Activated naive CD4-positive, alpha-beta T cell (primary cell): ENCODE data around the gene CHI3L1.
A peak's percentile ranks its signal among the peaks of the same experiment; 100 is the strongest.
"Not testable (repeated sequence)": the region's sequence is repeated elsewhere in the genome, so short reads cannot be mapped to it uniquely, and the experiment has no call there.

Experiments
- DNase-seq, 4 experiments: peaks; one replicate each; lab custom pipeline; 2025; lab: John Stamatoyannopoulos, UW

Gene CHI3L1

GRCh38 chr1:203186446-203187303 lies at the start of gene CHI3L1:
TSS of gene CHI3L1 (minus strand) at chr1:203186704. CDS start at chr1:203186623, 81 bp downstream.
- no peak for DNase-seq

DNA sequence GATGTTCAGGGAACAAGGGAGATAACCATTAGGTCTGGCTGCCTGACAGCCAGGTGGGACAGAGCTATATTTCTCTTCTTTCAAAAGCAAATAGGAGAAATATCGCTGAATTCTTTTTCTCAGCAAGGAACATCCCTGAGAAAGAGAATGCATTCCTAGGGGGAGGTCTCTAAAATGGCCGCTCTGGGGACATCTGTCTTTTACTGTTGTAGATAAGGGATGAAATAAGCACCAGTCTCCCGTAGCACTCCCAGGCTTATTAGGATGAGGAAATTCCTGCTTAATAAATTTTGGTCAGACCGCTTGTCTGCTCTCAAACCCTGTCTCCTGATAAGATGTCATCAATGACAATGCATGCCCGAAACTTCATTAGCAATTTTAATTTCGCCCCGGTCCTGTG lies 48.4 kb upstream of the CHI3L1 start:
- not testable (repeated sequence) for DNase-seq

- DNase-seq, result no peak
Observed at GRCh38 chr1:203229471-203230135, 43.1 kb upstream of the CHI3L1 start, which contains the start of gene CHIT1. TSS of gene CHIT1 (minus strand) at chr1:203229673. CDS start at chr1:203229636, 37 bp downstream.

DNA sequence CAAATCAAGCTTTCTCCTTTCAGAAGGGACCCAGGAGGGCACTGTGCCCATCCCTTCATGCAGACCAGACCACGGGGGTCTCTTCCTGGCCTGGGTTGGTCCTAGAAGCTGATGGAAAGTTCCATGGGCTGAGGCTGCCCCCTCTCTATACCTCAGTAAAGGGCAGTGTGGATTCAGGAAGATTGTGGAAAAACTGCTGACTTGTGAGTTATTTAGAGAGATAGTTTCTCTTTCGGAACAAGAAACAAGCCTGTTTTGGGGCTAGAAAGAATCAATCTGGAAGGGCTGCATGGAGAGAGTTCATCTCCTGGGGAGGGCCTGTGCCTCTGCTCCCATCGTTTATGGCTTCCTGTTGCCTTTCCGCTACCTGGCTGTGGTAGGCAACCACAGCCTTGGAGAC lies 42.2 kb upstream of the CHI3L1 start:
- DNase-seq, result no peak

DNA sequence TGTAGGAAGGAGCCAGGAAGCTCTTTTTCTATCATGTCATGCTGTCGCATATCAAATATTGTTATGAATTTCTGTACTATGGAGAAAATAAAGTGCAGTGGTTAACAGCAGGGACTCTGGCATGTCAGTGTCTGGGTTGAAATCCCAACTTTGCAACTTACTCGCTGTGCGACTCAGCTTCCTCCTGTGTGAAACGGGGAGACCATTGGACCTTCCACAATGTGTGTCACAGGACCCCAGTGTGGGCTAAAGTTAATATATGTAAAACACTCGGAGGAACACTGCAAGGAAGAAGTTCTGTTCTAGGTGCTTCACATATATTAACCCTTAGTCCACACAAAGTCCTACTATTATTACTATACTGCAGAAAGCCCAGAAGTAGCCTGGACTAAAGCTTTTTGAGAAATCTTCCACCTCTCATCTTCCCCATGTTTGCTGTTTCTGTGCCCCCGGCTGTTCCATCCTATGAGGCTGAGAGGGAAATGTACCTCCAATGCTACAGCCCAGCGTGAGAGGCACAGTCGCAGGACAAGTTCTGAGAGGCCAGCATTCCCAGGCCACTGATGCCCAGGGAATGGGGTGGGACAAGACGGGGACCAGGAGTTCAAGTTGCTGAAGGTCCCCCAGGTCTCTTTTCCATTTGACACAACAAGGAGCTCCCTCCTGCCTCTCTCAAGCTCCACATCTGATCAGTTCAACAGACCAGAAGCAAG lies 41.0 kb upstream of the CHI3L1 start:
- DNase-seq, result no peak

DNA sequence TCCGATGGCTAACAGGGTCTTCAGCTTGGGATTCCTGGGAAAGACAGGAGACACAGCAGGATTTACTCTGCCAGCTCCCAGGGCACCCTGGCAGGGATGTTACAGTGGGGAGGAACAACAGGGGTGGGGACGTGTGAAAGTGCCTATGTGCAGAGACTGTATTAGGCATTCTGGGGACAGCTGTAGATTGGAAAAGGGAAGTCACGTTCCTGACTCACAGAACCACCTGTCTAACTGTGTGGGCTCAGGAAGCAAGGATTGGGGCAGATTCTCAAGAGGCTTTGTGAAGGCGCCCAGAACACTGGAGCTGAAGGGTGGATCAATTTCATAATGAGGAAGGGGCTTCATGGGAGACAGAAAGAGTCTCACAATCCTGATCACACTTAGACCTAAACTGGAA lies 38.6 kb upstream of the CHI3L1 start:
- no peak for DNase-seq

- DNase-seq, result no peak
Observed at GRCh38 chr1:203223012-203223775, 36.7 kb upstream of the CHI3L1 start.

GRCh38 chr1:203219934-203220333 lies 33.4 kb upstream of the CHI3L1 start:
- DNase-seq, result no peak

DNA sequence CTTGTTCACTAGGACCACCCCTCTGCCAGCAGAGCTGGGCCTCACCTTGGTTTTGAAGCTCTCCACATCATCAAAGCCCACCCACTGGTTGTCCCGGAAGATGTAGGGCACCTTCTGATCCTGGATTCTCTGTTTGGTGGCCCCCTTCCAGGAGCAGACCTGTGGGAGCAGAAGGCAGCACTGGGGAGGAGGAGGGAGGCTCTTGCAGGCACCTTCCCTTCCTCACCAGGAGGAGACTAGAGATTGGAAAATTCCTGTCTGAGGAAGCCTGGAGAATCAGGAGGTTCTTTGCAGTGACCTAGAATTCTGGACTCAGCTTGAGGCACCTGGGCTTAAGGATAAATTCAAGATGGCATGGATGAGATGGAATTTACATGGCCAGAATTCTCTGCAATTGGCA lies 32.7 kb upstream of the CHI3L1 start:
- no peak for DNase-seq

- DNase-seq, result no peak
Observed at GRCh38 chr1:203217668-203218067, 31.2 kb upstream of the CHI3L1 start.

- no peak for DNase-seq
Observed at GRCh38 chr1:203217139-203217655, 30.7 kb upstream of the CHI3L1 start.

DNA sequence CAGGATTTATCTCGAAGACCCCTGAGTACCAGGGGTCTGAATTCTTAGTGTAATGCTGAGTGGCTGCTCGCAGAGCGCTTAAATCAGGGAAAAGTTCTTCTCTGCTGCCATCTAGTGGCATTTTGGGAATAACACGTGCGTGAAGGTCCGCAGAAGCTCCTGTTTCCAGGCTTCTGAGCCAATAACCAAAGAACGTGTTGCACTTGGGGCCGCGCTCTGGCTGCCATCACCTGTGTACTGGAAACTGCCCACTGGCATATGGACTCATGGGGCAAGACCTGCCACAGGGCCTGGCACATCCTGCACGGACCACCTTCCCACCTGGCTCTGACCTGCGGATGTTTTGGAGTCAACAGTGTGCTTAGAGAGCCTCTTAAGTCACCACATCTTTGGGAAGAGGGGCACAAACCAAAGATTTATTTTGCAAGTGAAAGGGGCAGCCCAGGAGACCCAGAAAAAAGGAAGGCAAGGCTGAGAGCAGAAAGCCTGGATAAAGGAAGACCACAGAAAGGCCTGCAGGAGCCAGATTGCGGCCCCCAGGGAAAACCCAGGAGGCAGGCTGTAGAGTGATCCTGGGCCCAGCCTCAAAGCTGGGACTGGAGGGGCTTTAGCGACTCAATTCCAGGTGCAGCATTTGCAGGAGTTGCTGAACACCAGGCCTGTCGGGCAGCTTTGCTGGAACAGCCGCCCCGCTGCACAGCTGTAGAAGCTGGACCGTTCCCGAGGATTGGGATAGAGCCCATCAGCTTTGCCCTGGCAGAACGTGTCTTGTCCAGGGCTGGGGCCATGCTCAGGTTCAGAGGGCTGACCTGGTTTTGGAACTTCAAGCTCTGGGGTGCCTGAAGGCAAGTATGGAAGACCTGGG lies 30.0 kb upstream of the CHI3L1 start:
- peak in 3 of 4 experiments; percentile 7 to 14 (median 8) for DNase-seq

GRCh38 chr1:203215573-203215972 lies 29.1 kb upstream of the CHI3L1 start:
- DNase-seq, result no peak

- DNase-seq, result no peak
Observed at GRCh38 chr1:203214871-203215270, 28.4 kb upstream of the CHI3L1 start.

DNA sequence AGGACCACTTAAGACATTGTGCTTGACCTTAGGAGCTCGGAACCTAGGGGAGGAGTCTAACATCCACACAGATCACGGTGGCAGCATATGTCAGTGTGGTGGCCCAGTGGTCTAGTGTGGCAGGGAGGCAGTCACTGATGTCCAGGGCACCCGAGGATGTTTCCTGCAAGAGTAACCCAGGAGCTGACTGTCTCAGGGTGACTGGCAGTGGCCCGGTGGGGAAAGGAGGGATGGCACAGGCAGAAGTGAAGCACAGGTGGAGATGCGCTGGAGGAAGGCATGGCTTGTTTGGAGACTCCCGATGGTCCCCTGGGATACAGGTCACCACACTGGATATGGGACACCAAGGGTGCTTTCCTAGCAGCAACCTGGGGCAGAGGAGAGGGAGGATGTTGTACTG lies 26.6 kb upstream of the CHI3L1 start:
- no peak for DNase-seq

DNA sequence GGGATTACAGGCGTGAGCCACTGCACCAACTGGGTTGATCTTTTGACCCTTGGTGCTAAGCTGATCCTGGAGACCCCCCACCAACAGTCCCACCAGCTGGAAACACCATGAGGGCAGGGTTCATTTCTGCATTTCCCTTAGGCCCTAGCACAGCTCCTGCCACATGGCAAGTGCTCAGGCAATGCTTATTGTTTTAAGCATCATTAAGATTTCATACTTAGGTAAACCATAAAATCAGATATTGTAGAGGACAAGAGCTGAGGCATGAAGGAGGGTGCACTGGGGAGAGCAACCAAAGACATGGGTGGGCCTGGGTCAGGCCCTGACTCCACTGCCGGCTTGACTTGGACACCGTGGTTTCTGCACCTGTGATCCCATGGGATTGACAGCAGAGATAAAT lies 25.3 kb upstream of the CHI3L1 start:
- no peak for DNase-seq

DNA sequence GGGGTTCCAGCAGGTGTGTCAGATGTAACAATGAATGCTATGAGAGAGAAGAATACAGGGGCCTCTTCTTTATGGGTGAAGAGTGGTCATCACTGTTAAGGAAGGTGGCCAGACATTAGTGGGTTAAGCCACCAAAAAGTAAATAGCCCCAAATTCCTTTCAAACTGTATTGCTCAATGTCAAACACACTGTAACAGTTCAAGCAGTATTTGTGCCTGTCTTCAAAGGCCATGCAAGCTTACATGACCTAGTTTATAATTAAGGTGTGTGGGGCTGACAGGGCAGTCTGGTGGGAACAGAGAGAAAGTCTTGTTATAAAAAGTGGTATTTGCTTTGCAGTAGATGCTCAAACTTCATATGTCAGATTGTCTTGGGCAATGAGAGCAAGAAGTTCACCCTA lies 24.5 kb upstream of the CHI3L1 start:
- DNase-seq, result no peak

GRCh38 chr1:203210350-203210749 lies 23.8 kb upstream of the CHI3L1 start:
- no peak for DNase-seq

- DNase-seq, result no peak
Observed at GRCh38 chr1:203208181-203208580, 21.7 kb upstream of the CHI3L1 start.

DNA sequence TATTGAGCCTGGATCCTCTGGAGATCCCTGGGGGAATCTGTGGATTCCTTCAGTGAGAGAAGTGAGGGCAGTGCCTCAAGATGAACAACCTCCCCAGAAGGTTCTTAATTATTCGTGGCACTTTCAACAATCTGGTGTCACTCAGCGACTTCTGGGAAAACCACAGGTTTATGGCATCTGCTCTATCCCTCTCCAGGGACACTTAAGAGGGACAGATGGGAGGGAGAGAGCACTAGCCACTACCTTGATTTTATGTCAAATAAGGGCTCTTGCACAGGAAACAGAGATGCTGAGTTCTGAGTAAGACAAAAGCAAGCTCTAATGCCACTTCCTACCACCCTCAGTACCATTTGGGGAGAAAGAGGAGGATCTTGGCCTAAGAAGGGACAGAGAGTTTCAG lies 21.2 kb upstream of the CHI3L1 start:
- no peak for DNase-seq
